GM18507 (cell line): Measurements from ENCODE around the gene LRRC3B.

Experiments used
- DNase-seq: peaks from one replicate; pipeline ENCODE4 v3.0.0; 2011; ENCODE audit warnings: low read depth; ENCODE audit not compliant: insufficient read length; ENCODE audit errors: extremely low spot score
- FAIRE-seq: peaks from 2 replicates; lab custom pipeline; 2011; peaks lifted over from hg19 to GRCh38; lab: Jason Lieb, UNC

The LRRC3B gene

GRCh38 chr3:26627080-26627479 is 4.5 kb downstream of the LRRC3B start:
- FAIRE-seq (no peak), DNase-seq (no peak)

DNA sequence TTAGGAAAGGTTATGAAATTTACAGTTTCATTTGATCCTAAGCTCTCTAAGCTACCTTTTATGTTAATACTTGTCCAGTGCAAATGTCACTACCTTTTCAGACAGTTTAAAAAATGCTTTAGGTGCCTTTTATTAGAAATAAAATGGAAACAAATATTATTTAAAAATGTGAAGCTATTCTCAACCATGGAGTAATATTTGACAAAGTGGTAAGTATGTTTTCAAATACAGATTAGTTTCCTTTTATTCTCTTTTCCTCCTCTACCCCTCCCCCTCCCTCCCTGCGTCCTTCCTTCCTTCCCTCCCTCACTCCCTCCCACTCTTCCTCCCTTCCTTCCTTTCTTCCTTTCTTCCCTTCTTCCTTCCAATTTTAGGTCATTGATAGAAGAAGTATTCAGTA is 6.3 kb downstream of the LRRC3B start:
- no peak for FAIRE-seq
- no peak for DNase-seq

DNA sequence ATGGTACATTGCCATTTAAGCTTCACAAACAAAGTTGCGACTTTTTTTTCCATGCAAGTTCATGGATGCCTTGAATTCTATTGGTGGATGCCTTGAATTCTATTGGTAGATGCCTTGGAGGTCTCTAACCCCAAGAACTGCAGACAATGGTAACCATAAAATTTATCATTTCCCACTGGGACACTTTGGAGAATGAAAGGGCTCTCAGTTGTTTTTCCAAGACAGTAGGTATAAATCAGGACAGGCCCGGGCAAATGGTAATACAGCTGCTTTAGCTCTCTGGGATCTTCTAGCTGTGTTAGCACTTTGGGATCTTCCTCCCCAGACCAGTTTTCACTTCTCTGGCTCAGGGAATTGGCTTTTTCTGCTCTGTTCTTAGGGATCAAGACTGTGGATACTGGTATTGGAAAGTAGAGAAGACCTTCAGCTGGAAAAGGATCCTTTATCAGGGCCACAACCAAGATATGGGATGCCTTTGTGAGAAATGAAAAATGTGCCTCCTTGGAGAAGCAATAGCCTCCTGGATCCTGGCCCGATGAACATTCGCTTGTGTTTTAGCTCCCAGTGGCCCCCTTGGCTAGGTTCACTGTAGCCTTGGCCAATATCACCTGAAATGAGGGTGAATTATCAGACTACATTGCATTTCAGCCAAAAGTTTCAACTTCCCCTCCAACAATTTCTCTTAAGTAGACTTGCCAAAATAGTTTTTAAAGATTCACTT is 8.3 kb downstream of the LRRC3B start:
- no peak for FAIRE-seq

DNA sequence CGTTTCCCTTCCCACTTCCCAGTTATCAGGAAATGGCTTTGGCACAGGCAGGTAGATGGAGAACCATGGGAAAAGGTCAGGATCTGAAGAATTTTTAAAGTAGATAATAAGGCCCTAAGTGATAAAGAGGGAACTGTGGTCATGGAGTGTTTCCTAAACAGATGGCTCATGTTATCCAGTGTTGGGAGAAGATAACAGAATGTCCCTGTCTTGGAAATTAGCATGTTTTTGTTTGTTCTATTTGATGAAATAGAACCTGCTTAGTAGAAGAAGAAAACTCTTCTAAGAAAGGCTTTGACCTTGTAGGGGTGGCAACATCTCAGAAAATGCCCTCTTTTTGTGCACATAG is 8.8 kb downstream of the LRRC3B start:
- no peak for FAIRE-seq

More for the DNA sequence above, 8.3 kb downstream of the LRRC3B start:
- no peak for DNase-seq

GRCh38 chr3:26634601-26635000 is 12.0 kb downstream of the LRRC3B start:
- DNase-seq (no peak), FAIRE-seq (no peak)

More for the DNA sequence above, 8.8 kb downstream of the LRRC3B start:
- DNase-seq: no peak

DNA sequence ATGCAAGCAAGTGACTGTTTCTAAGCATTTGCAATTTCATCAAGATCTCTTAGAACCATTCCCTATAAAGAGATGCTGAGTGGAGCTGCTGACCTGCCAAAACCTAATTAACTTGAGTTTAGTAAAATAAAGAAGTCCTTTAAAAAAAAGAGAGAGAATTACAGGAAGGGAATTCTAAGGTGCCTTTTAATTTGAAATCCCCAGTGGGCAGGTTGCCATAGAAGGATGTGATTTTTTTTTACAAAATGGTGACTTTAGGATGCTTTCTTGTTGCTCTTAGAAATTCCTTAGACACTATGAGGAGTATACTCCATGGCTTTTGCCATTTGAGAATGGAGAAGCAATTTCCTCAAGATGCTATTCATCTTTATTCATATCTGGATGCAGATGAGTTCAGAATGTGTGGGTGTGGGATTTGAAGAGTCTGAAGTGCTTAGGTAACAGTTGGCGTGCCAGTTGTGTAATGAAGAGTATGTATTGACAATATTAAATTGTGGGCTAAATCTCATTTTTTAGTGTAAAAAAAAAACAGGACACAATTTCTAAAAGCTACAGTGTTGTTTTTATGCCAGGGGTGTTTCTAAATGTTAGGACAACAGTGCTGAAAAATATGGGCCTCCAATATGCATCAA is 13.6 kb downstream of the LRRC3B start:
- FAIRE-seq: no peak

GRCh38 chr3:26637698-26638097 is 15.1 kb downstream of the LRRC3B start:
- DNase-seq (no peak), FAIRE-seq (no peak)

More for the DNA sequence above, 13.6 kb downstream of the LRRC3B start:
- DNase-seq: no peak

DNA sequence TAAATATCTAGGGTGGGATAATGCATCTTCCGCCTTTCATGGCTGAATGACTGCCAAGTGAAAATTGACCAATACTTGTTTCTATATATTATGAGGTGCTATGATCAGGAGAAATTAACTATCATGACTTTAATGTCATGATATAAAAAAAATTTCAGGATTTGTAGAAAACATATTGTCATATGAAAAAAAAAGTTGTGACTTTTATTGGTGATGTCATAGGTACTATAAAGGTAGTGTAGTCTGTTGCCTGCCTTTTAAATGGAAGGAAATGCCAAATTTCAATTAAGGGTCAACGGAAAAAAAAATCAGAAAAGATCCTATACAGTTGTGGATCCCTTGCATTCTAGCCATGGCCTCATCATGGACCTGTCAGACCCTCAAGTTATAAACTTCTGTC is 15.5 kb downstream of the LRRC3B start:
- FAIRE-seq (no peak), DNase-seq (no peak)

DNA sequence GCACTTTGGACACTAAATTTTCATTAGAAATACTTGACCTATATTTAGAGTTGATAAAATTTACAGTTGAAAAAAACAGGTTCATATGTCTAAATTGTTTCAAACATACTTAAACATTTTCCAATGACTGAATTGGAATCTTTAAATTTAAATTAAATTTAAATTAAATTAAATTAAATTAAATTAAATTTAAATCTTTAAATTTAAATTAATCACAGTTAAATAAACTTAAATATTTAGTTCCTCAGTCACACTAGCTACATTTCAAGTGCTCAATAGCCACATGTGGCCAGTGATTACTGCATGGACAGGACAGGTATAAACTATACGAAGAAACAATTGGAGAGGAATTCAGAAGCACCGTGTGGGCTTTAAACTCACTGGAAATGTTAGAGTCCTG is 16.8 kb downstream of the LRRC3B start:
- DNase-seq: no peak
- no peak for FAIRE-seq

- DNase-seq (no peak), FAIRE-seq (no peak)
Observed at GRCh38 chr3:26647078-26647477, 24.5 kb downstream of the LRRC3B start.

DNA sequence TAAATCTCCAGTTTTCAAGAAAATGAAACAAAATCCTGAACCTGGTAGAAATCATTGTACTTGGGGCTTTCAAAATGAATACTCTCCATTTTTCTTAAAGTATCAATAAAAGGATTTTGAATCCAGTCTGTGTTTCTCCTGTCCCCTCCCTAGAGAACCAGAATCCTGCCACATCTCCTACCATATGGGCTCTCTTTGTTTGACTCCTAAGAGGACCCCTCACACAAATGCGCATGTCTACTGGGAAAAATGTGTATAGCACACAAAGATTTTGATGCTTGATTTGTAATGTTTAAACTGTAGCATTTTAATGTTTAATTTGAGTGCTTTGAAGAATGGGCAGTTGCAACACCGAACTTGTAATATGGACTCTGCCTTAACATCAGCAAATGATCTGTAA is 25.9 kb downstream of the LRRC3B start:
- DNase-seq: no peak
- no peak for FAIRE-seq

DNA sequence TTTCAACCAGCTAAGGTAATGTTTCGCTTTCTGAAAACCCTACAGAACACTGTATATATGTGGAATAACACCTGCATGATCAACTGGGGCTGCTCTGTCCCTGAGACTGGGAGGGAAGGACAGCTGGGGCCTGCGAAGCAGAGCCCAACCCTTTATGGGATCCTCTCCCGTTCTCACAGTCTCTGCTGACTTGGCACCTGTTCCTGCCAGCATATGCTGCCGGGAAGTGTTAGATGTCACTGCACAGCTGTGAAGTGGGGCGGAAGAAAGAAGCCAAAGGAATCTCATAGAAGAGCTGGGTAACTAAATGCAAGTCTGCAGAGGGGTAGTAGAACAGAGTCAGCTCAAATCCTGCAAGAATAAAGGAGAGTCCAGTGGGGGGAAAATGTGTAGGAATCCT is 29.6 kb downstream of the LRRC3B start:
- no peak for FAIRE-seq
- no peak for DNase-seq

DNA sequence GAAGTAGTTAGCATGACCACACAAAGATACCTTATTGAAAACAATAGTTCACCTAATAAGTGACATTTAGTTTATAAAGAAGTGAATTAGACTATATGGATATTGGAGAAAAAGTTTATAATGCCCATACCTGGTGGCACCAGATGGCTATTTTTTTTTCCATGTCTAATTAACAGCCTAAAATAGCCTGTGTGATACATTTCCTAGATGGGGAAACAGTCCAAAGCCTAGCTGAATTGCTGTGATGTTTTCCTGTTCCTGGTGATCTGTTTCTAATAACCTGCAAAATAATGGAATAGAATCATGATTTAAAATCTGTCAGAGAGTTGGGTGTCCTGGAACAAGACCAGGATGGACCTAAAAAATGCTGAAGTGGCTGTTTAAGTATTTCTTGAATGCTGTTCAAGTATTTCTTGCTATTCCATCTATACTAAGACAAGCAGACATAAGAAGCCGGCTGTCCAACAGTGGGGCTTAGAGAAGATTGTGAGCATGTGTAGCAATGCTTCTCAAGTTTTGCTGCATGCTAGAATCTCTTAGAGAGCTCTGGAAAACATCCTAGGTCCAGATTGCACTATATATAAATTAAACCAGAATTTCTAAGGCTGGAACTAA is 31.3 kb downstream of the LRRC3B start:
- no peak for DNase-seq
- FAIRE-seq: no peak

DNA sequence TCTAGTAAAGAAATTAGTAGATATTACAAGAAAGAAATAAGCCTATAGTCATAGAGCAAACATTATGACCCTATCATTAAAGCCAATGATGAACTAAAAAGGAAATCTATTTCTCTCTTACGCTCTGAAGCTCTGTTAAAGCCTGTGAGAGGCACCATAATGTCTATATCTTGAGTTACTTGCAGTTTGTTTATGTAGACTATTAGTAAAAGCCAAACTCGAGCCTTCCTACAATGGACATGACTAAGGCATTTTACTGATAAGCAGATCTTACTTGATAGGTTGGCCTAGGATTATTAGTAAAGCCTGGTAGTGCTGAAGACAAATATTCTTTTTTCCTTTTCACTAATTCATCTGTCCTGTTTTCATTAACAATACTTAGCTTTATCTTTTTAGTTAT is 32.7 kb downstream of the LRRC3B start:
- no peak for DNase-seq
- FAIRE-seq: no peak

DNA sequence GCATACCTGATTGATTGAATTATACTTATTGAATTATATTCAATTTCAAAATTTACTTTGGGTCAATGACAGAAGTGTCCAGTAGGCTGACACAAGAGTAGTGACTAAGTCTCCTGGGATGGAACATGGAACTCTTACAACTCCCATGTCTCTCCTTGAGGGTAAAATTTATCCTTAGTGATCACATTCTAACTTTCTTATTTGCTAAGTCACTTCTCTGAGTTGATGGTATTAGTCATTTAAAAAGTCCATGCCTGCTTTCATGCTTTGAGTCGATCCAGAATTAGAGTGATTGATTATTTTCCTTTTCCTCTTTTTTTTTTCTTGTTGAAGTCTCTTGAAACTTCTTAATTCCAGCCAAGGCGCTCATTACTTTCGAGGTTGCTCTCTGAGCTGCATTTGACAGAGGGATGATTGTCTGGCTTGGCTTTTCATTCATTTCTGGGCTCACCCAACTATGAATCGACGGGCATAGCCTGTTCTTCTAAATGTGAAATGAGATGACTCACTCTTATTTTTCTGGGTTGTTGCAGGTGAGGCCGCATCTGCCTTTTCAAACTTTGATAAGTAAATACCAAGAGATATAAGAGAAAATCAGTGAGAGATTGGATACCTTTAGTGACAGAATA is 34.9 kb downstream of the LRRC3B start:
- DNase-seq: no peak
- no peak for FAIRE-seq

DNA sequence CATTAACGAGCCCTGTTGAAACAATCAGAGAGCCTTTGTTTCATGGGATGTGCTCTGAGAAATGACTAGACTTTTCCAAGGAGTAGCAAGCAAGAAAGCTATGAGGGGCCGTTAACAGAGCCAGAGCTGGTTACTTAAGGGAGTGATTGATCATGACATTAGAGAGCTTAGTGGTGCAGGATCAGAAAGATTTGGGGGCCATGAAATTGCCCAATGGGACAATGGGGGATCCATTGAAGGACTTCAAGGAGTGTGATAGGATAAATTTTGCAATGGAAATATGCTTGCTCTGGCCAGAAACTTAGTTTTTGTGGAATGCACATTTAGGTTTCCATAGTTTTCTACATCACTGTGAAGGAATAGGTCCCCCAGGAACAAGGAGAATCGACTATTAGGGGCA is 45.6 kb downstream of the LRRC3B start:
- DNase-seq: no peak
- FAIRE-seq: no peak

GRCh38 chr3:26668696-26669095 is 46.1 kb downstream of the LRRC3B start:
- no peak for DNase-seq
- FAIRE-seq: no peak

DNA sequence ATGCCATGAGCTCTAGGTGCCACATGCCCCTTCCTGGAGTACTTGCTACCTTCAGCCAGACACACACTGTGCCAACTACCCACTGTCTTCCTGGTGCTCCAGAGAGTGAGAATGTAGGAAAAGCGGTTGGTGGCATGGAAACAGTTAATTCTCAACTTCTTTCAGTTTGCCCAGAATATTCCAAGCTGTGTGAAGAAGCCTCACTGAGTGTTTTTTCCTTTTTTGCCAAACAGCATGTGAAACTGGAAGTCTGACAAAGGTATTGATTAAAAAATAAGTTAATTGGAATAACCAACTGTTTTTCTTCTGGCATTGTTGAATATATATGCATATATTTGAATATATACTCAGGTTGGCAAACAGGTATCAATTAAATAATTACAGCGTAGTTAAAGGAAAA is 52.8 kb downstream of the LRRC3B start:
- DNase-seq (no peak), FAIRE-seq (no peak)

DNA sequence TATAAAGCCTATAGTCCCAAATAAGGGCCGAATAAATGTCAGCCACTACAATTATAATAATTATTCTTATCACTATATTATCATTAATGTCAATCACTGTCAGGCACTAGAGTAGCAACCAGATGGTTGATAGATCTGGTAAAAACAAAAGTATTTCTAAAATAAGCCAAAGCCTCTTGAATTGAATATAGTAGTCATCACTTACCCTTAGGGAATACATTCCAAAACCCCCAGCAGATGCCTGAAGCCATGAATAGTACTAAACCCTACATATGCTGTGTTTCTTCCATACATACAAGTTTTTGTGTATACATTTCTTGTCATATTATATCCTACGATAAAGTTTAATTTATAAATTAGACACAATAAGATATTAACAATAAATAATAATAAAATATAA is 59.1 kb downstream of the LRRC3B start:
- DNase-seq: no peak

DNA sequence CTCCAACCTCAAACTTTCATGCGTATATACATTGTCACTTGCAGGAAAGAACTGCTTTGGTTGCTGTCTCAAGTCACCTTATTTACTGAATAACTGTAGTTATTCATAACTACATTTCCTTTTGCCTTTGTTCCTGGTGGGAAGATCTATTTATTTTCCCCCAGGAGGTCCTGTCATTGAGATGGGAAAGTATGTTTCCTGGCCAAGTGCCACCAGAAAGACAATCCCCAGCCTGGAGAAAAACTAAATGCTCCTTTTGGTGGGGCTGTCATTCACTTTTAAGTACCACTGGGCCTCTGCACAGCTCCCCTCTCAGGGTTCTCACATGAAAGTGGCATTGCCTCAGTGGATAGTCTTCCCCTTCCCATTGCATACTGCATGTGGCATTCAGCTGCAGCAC is 59.8 kb downstream of the LRRC3B start:
- FAIRE-seq: no peak
- no peak for DNase-seq

More for the DNA sequence above, 59.1 kb downstream of the LRRC3B start:
- FAIRE-seq: no peak

DNA sequence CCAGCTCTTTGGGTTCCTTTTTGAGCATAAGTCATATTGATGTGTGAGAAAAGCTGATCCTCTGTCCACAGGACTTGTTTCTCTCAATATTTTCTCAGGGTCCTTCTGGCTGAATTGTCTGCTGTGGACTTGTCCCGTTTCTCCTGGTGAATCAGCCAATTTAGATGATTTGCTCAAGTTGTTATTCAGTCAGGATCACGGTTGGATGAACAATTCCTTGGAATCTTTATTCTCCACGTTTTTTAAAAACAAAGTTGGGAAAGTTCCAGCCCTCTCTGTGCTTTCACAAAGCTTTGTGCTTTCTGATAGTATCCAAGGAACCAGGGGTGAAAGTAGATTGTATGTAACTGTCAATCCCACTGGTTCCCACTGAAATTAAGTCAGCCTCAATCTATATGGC is 61.3 kb downstream of the LRRC3B start:
- DNase-seq: no peak
- no peak for FAIRE-seq
